Transverse colon (tissue), 4 donors: ENCODE measurements around the gene RAB6B.

Experiments used
- EP300 ChIP-seq: sonication (generic); formaldehyde crosslinking; IDR thresholded peaks from one replicate; pipeline ENCODE4 v1.6.1; 2017; ENCODE audit warnings: antibody characterized with exemption, low read depth
- POLR2A ChIP-seq: fragments of 450-650 bp; IDR thresholded peaks from one replicate; pipeline ENCODE4 v1.6.1; 2016; ENCODE audit warnings: antibody characterized with exemption, mild to moderate bottlenecking, moderate library complexity
- POLR2AphosphoS5 ChIP-seq, 3 donors: sonication (generic); formaldehyde crosslinking; IDR thresholded peaks; one replicate each; pipeline ENCODE4 v1.6.1; 2016; ENCODE audit warnings: antibody characterized with exemption in 3 of 3
- TF ChIP-seq, protein P1 (sequence below), 5 experiments: fragments of 200-600 bp in 3 of 5; fragments of 450-650 bp in 2 of 5; sonication (generic) in 3 of 5; IDR thresholded peaks; 1 replicate in 2 of 5; 2 replicates in 3 of 5; pipeline ENCODE4 v1.5.1; 2016 to 2017; ENCODE audit warnings: antibody characterized with exemption in 5 of 5, inconsistent platforms in 3 of 5, mild to moderate bottlenecking in 2 of 5, moderate library complexity in 1 of 5

- TF ChIP-seq POLR2A, result no peak
- TF ChIP-seq, protein P1, sequence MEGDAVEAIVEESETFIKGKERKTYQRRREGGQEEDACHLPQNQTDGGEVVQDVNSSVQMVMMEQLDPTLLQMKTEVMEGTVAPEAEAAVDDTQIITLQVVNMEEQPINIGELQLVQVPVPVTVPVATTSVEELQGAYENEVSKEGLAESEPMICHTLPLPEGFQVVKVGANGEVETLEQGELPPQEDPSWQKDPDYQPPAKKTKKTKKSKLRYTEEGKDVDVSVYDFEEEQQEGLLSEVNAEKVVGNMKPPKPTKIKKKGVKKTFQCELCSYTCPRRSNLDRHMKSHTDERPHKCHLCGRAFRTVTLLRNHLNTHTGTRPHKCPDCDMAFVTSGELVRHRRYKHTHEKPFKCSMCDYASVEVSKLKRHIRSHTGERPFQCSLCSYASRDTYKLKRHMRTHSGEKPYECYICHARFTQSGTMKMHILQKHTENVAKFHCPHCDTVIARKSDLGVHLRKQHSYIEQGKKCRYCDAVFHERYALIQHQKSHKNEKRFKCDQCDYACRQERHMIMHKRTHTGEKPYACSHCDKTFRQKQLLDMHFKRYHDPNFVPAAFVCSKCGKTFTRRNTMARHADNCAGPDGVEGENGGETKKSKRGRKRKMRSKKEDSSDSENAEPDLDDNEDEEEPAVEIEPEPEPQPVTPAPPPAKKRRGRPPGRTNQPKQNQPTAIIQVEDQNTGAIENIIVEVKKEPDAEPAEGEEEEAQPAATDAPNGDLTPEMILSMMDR (IDR thresholded peaks at IDR 0.05), result no peak
- TF ChIP-seq EP300, result no peak
- TF ChIP-seq POLR2AphosphoS5 (IDR thresholded peaks at IDR 0.05), result no peak
Measured at GRCh38 chr3:133851931-133852330, 43.8 kb downstream of the RAB6B start.
